ENCODE measurements around the gene DNAJB9. TPM values are rescaled to one million over a fixed set of nuclear protein-coding genes. Genes with fewer than 3 reads are reported as not detected.
"Not testable (repeated sequence)": the region's sequence is repeated elsewhere in the genome, so short reads cannot be mapped to it uniquely, and the experiment has no call there.

The DNAJB9 gene
- total and polyA plus RNA-seq, 10 of the 15 experiments (the other 5 are each of a cell fraction or from before 2014, with no cell fraction given): 4.5 to 20.9 (median 8.8) TPM

DNA sequence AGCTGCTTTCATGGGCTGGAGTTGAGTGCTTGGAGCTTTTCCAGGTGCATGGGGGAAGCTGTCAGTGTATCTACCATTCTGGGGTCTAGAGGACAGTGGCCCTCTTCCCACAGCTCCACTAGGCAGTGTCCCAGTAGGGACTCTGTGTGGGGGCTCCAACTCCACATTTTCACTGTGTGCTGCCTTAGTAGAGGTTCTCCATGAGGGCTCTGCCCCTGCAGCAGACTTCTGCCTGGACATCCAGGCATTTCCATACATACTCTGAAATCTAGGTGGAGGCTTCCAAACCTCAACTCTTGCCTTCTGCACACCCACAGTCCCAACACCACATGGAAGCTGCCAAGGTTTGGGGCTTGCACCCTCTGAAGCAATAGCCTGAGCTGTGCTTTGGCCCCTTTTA is 13.0 kb upstream of the DNAJB9 start:
- ChIA-PET POLR2A (interaction anchor here (1.0 kb wide), 1 partner anchor 17 kb away, joined by 3 read pairs; no protein-coding TSS in a partner anchor), SMC1A (ENCODE audit: uncharacterized antibody, unreplicated experiment) (interaction anchor here (0.9 to 1.5 kb wide), 2 partner anchors 10 to 33 kb away, joined by 3 to 4 read pairs; no protein-coding TSS in a partner anchor)
- TF ChIP-seq CBX5 (IDR thresholded peaks at IDR 0.05; ENCODE audit: low read depth): 0 out of 2 replicates have a peak, but pooled peaks have one; percentile 46
- H3K9me3 ChIP-seq (replicated peaks; ENCODE audit: control insufficient read depth, insufficient read depth, low read length): peaks cover 12% of the 10 kb centered on the region; the same call in 2 of the 3 replicates
- CTCF ChIA-PET; H2AFZ ChIP-seq (ENCODE audit: control insufficient read depth, low read depth, low read length); H3K4me2 ChIP-seq (ENCODE audit: control insufficient read depth, insufficient read depth); ATAC-seq; DNase-seq (ENCODE audit: low read depth, low spot score); H3K79me2 ChIP-seq (ENCODE audit: control insufficient read depth, insufficient read depth, low read length); intact Hi-C loops (cut with micrococcal nuclease; ENCODE audit: unreplicated experiment); H3K9ac ChIP-seq (ENCODE audit: control insufficient read depth, insufficient read depth, low read length); H3K27ac ChIP-seq (ENCODE audit: control insufficient read depth, insufficient read depth); H3K36me3 ChIP-seq (ENCODE audit: control insufficient read depth in 2 of 2, insufficient read depth in 2 of 2, low read length in 1 of 2); H4K20me1 ChIP-seq (ENCODE audit: control insufficient read depth, insufficient read depth); RAD21 ChIA-PET (ENCODE audit: unreplicated experiment); in situ Hi-C loops (cut with MboI); BruUV-seq (replicated peaks); H3K4me1 ChIP-seq (ENCODE audit: control insufficient read depth, insufficient read depth, low read length); FAIRE-seq; H3K27me3 ChIP-seq (replicated peaks in 1 of 2; ENCODE audit: control insufficient read depth in 2 of 2, insufficient read depth in 2 of 2, low read length in 1 of 2); H3K4me3 ChIP-seq: not testable (repeated sequence)

DNA sequence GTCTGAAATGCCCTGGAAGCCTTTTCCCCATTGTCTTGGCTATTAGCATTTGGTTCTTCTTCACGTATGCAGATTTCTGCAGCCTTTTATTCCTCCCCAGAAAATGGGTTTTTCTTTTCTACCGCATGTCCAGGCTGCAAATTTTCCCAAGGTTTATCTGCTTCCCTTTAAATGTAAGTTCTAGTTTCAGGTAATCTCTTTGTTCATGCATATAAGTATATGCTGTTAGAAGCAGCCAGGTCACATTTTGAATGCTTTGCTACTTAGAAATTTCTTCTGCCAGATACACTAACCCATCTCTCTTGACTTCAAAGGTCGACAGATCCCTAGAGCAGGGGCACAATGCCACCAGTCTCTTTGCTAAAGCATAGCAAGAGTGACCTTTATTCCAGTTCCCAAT is 12.5 kb upstream of the DNAJB9 start:
- SMC1A ChIA-PET (ENCODE audit: uncharacterized antibody, unreplicated experiment): interaction anchor here (0.9 to 1.5 kb wide), 2 partner anchors 9 to 33 kb away, joined by 3 to 4 read pairs; no protein-coding TSS in a partner anchor
- intact Hi-C loops (cut with micrococcal nuclease; ENCODE audit: unreplicated experiment) (no loop called here), in situ Hi-C loops (cut with MboI) (no loop called here)
- RAD21 ChIA-PET (ENCODE audit: unreplicated experiment): no interaction called here
- POLR2A ChIA-PET: no interaction called here
- Histone ChIP-seq H3K79me2 (ENCODE audit: control insufficient read depth, insufficient read depth, low read length) (no peaks in the 10 kb centered on the region), H3K27me3 (replicated peaks in 1 of 2; ENCODE audit: control insufficient read depth in 2 of 2, insufficient read depth in 2 of 2, low read length in 1 of 2) (no peaks in the 10 kb centered on the region), H3K9me3 (replicated peaks; ENCODE audit: control insufficient read depth, insufficient read depth, low read length) (peaks cover 12% of the 10 kb centered on the region; the same call in 2 of the 3 replicates), H3K36me3 (ENCODE audit: control insufficient read depth in 2 of 2, insufficient read depth in 2 of 2, low read length in 1 of 2) (no peaks in the 10 kb centered on the region), H3K27ac (ENCODE audit: control insufficient read depth, insufficient read depth) (no peak overlapping the region), H3K9ac (ENCODE audit: control insufficient read depth, insufficient read depth, low read length) (no peak overlapping the region), H3K4me1 (ENCODE audit: control insufficient read depth, insufficient read depth, low read length) (peaks cover 3% of the 10 kb centered on the region), H3K4me3 (no peak overlapping the region), H3K4me2 (ENCODE audit: control insufficient read depth, insufficient read depth) (no peak overlapping the region), H4K20me1 (ENCODE audit: control insufficient read depth, insufficient read depth) (no peaks in the 10 kb centered on the region), H2AFZ (ENCODE audit: control insufficient read depth, low read depth, low read length) (no peak overlapping the region)
- TF ChIP-seq, protein P1, sequence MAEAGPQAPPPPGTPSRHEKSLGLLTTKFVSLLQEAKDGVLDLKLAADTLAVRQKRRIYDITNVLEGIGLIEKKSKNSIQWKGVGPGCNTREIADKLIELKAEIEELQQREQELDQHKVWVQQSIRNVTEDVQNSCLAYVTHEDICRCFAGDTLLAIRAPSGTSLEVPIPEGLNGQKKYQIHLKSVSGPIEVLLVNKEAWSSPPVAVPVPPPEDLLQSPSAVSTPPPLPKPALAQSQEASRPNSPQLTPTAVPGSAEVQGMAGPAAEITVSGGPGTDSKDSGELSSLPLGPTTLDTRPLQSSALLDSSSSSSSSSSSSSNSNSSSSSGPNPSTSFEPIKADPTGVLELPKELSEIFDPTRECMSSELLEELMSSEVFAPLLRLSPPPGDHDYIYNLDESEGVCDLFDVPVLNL (IDR thresholded peaks at IDR 0.05; ENCODE audit: low read depth, low read length): no peak
- TF ChIP-seq RCOR1 (conservative IDR thresholded peaks at IDR 0.05; ENCODE audit: low read depth, low read length) (no peak), RB1 (IDR thresholded peaks at IDR 0.05; ENCODE audit: borderline replicate concordance) (no peak), TCF7 (IDR thresholded peaks at IDR 0.05; ENCODE audit: borderline replicate concordance) (no peak), TCF12 (IDR thresholded peaks at IDR 0.05; ENCODE audit: low read depth, low read length) (no peak), ASH2L (IDR thresholded peaks at IDR 0.05; ENCODE audit: borderline replicate concordance, low read depth) (no peak), EZH2 (IDR thresholded peaks at IDR 0.05; ENCODE audit: borderline replicate concordance, control insufficient read depth, low read depth, low read length) (no peak), BHLHE40 (IDR thresholded peaks at IDR 0.05; ENCODE audit: borderline replicate concordance in 1 of 2, low read depth in 2 of 2, low read length in 1 of 2) (no peak), EP300 (IDR thresholded peaks at IDR 0.05; ENCODE audit: borderline replicate concordance in 1 of 2, control insufficient read depth in 1 of 2, low read depth in 2 of 2, low read length in 2 of 2) (no peak), NR2C1 (IDR thresholded peaks at IDR 0.05) (no peak), WRNIP1 (IDR thresholded peaks at IDR 0.05; ENCODE audit: borderline replicate concordance, low read depth, low read length) (no peak)
- TF ChIP-seq, protein P2, sequence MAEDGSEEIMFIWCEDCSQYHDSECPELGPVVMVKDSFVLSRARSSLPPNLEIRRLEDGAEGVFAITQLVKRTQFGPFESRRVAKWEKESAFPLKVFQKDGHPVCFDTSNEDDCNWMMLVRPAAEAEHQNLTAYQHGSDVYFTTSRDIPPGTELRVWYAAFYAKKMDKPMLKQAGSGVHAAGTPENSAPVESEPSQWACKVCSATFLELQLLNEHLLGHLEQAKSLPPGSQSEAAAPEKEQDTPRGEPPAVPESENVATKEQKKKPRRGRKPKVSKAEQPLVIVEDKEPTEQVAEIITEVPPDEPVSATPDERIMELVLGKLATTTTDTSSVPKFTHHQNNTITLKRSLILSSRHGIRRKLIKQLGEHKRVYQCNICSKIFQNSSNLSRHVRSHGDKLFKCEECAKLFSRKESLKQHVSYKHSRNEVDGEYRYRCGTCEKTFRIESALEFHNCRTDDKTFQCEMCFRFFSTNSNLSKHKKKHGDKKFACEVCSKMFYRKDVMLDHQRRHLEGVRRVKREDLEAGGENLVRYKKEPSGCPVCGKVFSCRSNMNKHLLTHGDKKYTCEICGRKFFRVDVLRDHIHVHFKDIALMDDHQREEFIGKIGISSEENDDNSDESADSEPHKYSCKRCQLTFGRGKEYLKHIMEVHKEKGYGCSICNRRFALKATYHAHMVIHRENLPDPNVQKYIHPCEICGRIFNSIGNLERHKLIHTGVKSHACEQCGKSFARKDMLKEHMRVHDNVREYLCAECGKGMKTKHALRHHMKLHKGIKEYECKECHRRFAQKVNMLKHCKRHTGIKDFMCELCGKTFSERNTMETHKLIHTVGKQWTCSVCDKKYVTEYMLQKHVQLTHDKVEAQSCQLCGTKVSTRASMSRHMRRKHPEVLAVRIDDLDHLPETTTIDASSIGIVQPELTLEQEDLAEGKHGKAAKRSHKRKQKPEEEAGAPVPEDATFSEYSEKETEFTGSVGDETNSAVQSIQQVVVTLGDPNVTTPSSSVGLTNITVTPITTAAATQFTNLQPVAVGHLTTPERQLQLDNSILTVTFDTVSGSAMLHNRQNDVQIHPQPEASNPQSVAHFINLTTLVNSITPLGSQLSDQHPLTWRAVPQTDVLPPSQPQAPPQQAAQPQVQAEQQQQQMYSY (CRISPR knock-in tag; IDR thresholded peaks at IDR 0.05): no peak
- CTCF ChIA-PET: no interaction called here
- WGBS (ENCODE audit: insufficient coverage, insufficient replicate concordance, low lambda C conversion rate, missing lambda C conversion rate): 100% methylated on average over 3 of the region's 3 CpGs
- BruUV-seq (replicated peaks): no TSS peak
- ATAC-seq: no peak
- DNase-seq (ENCODE audit: low read depth, low spot score): no peak
- no peak for FAIRE-seq
